Karpas-422 (cell line): ENCODE measurements around the gene FAM110A. TPM values are rescaled to one million over a fixed set of nuclear protein-coding genes. Genes with fewer than 3 reads are reported as not detected.
A peak's percentile ranks its signal among the peaks of the same experiment; 100 is the strongest.
"Not testable (repeated sequence)": the region's sequence is repeated elsewhere in the genome, so short reads cannot be mapped to it uniquely, and the experiment has no call there.

Experiments used
- DNase-seq: peaks from one replicate; pipeline ENCODE4 v3.0.0-alpha.2; 2015
- H2AFZ ChIP-seq: fragments of 200-600 bp; sonication (generic); 2 replicates; pipeline ENCODE4 v1.6.1; 2014; ENCODE audit warnings: antibody characterized with exemption, low read length, mixed read lengths
- H3K27ac ChIP-seq: fragments of 200-600 bp; sonication (generic); 2 replicates; pipeline ENCODE4 v1.5.1; 2014; ENCODE audit warnings: mild to moderate bottlenecking, low read length, moderate library complexity
- H3K27me3 ChIP-seq: fragments of 200-600 bp; sonication (generic); 2 replicates; pipeline ENCODE4 v1.6.1; 2014; ENCODE audit warnings: low read length, mixed read lengths
- H3K36me3 ChIP-seq: fragments of 200-600 bp; sonication (generic); 2 replicates; pipeline ENCODE4 v1.6.1; 2014; ENCODE audit warnings: low read length, mixed read lengths; ENCODE audit not compliant: insufficient read depth
- H3K4me1 ChIP-seq: fragments of 200-600 bp; sonication (generic); 2 replicates; pipeline ENCODE4 v1.6.1; 2014; ENCODE audit warnings: mild to moderate bottlenecking, low read length, mixed read lengths
- H3K4me2 ChIP-seq: fragments of 200-600 bp; sonication (generic); 2 replicates; pipeline ENCODE4 v1.6.1; 2014; ENCODE audit warnings: low read length, low read depth, mild to moderate bottlenecking; ENCODE audit not compliant: poor library complexity, severe bottlenecking
- H3K4me3 ChIP-seq: fragments of 200-600 bp; sonication (generic); 2 replicates; pipeline ENCODE4 v1.5.1; 2014; ENCODE audit warnings: mild to moderate bottlenecking, antibody characterized with exemption, low read length, mixed read lengths
- H3K79me2 ChIP-seq: fragments of 200-600 bp; sonication (generic); 2 replicates; pipeline ENCODE4 v1.6.1; 2014; ENCODE audit warnings: mild to moderate bottlenecking, low read length, mixed read lengths
- H3K9ac ChIP-seq: fragments of 200-600 bp; sonication (generic); 2 replicates; pipeline ENCODE4 v1.6.0; 2014; ENCODE audit warnings: low read length
- H3K9me2 ChIP-seq: fragments of 200-600 bp; sonication (generic), shearing (Covaris generic); replicated peaks from 2 replicates; pipeline ENCODE4 v1.6.0; 2014; ENCODE audit warnings: mild to moderate bottlenecking, low read length, moderate library complexity; ENCODE audit not compliant: insufficient read depth
- H3K9me3 ChIP-seq: fragments of 300-700, 200-600 bp; sonication (generic); 2 replicates; pipeline ENCODE4 v1.6.1; 2014; ENCODE audit warnings: low read length, mixed read lengths
- H4K20me1 ChIP-seq: fragments of 200-600 bp; sonication (generic); 2 replicates; pipeline ENCODE4 v1.6.1; 2014; ENCODE audit warnings: mild to moderate bottlenecking, antibody characterized with exemption, low read length, low read depth; ENCODE audit not compliant: insufficient read depth
- total RNA-seq: library from RNA; depleted of rRNA; stranded (reverse); fragments of >200 nt; shearing (Covaris generic); gene quantifications from 2 replicates; pipeline ENCODE4 v1.2.3, GENCODE V29; 2014; ENCODE audit warnings: low replicate concordance

The FAM110A gene
- total RNA-seq, 1 experiment from 2014 or later = 0.89 TPM

DNA sequence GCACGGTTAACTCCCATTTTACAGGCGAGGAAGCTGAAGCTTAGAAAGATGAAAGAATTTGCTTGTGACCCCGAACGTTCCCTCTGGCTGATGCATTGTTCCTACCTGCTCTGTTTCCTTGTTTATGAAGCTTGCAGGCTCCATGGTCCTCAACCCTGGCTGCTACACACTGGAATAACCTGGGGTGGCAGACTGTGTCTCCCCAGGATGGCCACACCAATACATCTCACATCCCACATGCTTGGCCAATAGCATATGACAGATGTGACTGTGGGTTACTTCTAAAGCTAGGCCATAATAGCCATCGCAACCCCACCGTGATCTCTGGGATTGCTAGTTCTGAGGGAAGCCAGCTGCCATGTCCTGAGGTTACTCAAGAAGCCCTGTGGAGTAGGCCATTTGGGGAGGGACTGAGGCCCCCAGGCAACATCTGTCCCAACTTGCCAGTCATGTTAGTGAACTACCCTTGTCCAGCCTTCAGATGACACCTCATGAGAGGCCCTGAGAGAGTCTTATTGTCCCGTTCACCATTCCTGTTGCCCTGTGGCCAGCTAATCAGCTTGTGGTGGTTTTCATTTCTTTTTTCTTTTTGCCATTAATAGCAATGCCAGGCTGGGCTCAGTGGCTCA is 6.7 kb upstream of the FAM110A start:
- no peak overlapping the region for H3K4me2 ChIP-seq
- H3K9me3 ChIP-seq = no peaks in the 10 kb centered on the region
- no peaks in the 10 kb centered on the region for H3K79me2 ChIP-seq
- no peaks in the 10 kb centered on the region for H3K36me3 ChIP-seq
- H2AFZ ChIP-seq = no peak overlapping the region
- H3K27ac ChIP-seq = no peak overlapping the region
- no peaks in the 10 kb centered on the region for H4K20me1 ChIP-seq
- no peaks in the 10 kb centered on the region for H3K27me3 ChIP-seq
- no peak overlapping the region for H3K9ac ChIP-seq
- H3K4me3 ChIP-seq = no peak overlapping the region
- peaks cover 7% of the 10 kb centered on the region for H3K4me1 ChIP-seq
- DNase-seq = no peak
- H3K9me2 ChIP-seq = no peaks in the 10 kb centered on the region

- not testable (repeated sequence) for H3K27me3 ChIP-seq, H3K4me3 ChIP-seq, H4K20me1 ChIP-seq, DNase-seq, H3K9ac ChIP-seq, H3K4me1 ChIP-seq, H3K9me3 ChIP-seq, H3K36me3 ChIP-seq, H3K4me2 ChIP-seq, H3K27ac ChIP-seq, H3K79me2 ChIP-seq, H2AFZ ChIP-seq, H3K9me2 ChIP-seq
Observed at GRCh38 chr20:827981-828380, 5.5 kb upstream of the FAM110A start.

DNA sequence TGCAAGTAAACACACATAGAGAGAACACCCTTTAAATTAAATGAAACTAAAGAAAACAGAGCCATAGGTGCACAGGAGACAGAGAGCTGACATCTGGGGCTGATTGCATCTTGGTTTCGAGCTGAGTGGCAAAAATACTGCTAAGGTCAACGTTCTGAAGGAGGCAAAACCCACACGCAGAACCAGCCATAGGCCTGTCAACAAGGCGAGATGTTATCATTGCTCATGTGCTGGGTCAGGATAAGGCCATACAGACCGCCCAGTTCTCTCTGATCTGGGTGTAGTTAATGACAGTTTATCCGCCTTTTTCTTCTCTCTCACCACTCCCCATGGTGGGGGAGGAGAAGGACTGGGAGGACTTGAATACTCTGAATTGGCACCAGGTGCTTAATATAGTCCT is 4.5 kb upstream of the FAM110A start:
- Histone ChIP-seq H3K36me3 (no peaks in the 10 kb centered on the region), H3K9me2 (no peaks in the 10 kb centered on the region), H3K79me2 (no peaks in the 10 kb centered on the region), H3K9ac (no peak overlapping the region), H3K27ac (no peak overlapping the region), H3K4me3 (no peak overlapping the region), H3K4me1 (peaks cover 9% of the 10 kb centered on the region), H4K20me1 (no peaks in the 10 kb centered on the region), H3K4me2 (no peak overlapping the region), H2AFZ (no peak overlapping the region), H3K27me3 (no peaks in the 10 kb centered on the region), H3K9me3 (no peaks in the 10 kb centered on the region)
- no peak for DNase-seq

- no peaks in the 10 kb centered on the region for H3K27me3 ChIP-seq
- no peaks in the 10 kb centered on the region for H3K36me3 ChIP-seq
- DNase-seq = no peak
- H3K4me3 ChIP-seq = no peak overlapping the region
- no peaks in the 10 kb centered on the region for H3K9me3 ChIP-seq
- H4K20me1 ChIP-seq = no peaks in the 10 kb centered on the region
- H2AFZ ChIP-seq = no peak overlapping the region
- peaks cover 14% of the 10 kb centered on the region for H3K4me1 ChIP-seq
- H3K4me2 ChIP-seq = no peak overlapping the region
- no peak overlapping the region for H3K9ac ChIP-seq
- H3K27ac ChIP-seq = no peak overlapping the region
- H3K9me2 ChIP-seq = no peaks in the 10 kb centered on the region
- H3K79me2 ChIP-seq = no peaks in the 10 kb centered on the region
Observed at GRCh38 chr20:829551-829950, 4.0 kb upstream of the FAM110A start.

DNA sequence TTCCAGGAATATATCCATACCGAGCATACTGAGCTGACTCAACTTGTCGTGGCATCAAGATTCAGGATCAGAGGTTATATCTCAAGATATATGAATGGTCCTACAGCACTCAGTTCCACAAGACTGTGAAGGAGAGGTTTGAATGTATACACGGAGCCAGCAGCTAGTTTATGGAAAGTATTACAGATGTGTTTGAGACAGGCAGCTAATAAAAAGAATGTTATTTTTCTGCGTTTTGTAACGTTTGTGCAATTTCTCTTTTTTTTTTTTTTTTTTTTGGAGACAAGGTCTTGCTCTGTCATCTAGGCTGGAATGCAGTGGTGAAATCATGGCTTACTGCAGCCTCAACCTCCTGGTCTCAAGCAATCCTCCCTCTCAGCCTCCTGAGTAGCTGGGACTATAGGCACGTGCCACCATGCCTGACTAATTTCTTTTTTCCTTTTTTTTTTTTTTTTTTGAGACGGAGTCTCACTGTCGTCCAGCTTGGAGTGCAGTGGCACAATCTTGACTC is 3.4 kb upstream of the FAM110A start:
- Histone ChIP-seq H3K9me3 (no peaks in the 10 kb centered on the region), H3K36me3 (no peaks in the 10 kb centered on the region), H3K4me3 (no peak overlapping the region), H3K4me1 (peaks cover 15% of the 10 kb centered on the region), H3K9me2 (no peaks in the 10 kb centered on the region), H4K20me1 (no peaks in the 10 kb centered on the region), H3K4me2 (no peak overlapping the region), H3K27me3 (no peaks in the 10 kb centered on the region), H2AFZ (no peak overlapping the region), H3K9ac (no peak overlapping the region), H3K27ac (no peak overlapping the region), H3K79me2 (no peaks in the 10 kb centered on the region)
- no peak for DNase-seq

DNA sequence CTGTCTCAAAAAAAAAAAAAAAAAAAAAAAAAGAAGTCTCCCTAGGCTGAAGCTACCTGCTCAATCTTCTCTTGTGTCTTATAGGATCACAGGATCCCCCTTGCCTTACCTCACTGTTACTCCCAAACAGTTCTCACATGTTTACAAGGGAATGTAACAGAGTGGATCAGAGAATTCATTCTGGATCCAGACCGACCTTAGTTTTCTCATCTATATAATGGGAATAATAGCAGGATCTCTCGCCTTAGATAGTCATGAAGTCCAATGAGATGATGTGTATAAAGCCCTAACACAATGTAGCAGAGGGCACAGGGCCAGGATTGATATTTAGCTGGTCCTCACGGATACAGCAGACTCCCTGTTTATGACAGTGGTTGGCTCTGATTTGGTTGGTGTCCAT is 2.3 kb upstream of the FAM110A start:
- no peak overlapping the region for H3K27ac ChIP-seq
- H3K27me3 ChIP-seq = 0 out of 2 replicates have a peak, but pooled peaks cover 2% of the 10 kb centered on the region
- H3K9me2 ChIP-seq = no peaks in the 10 kb centered on the region
- no peaks in the 10 kb centered on the region for H3K79me2 ChIP-seq
- DNase-seq = no peak
- no peak overlapping the region for H3K4me3 ChIP-seq
- no peak overlapping the region for H3K4me2 ChIP-seq
- H2AFZ ChIP-seq = no peak overlapping the region
- H4K20me1 ChIP-seq = no peaks in the 10 kb centered on the region
- H3K36me3 ChIP-seq = no peaks in the 10 kb centered on the region
- H3K4me1 ChIP-seq = peaks cover 22% of the 10 kb centered on the region
- no peaks in the 10 kb centered on the region for H3K9me3 ChIP-seq
- no peak overlapping the region for H3K9ac ChIP-seq

GRCh38 chr20:831956-832355 is 1.6 kb upstream of the FAM110A start:
- no peak overlapping the region for H3K4me2 ChIP-seq
- 0 out of 2 replicates have a peak, but pooled peaks cover 2% of the 10 kb centered on the region for H3K27me3 ChIP-seq
- no peaks in the 10 kb centered on the region for H3K79me2 ChIP-seq
- H3K36me3 ChIP-seq = no peaks in the 10 kb centered on the region
- H3K9me2 ChIP-seq = no peaks in the 10 kb centered on the region
- H3K4me3 ChIP-seq = no peak overlapping the region
- no peaks in the 10 kb centered on the region for H4K20me1 ChIP-seq
- peaks cover 22% of the 10 kb centered on the region for H3K4me1 ChIP-seq
- no peak for DNase-seq
- H2AFZ ChIP-seq = no peak overlapping the region
- no peak overlapping the region for H3K27ac ChIP-seq
- H3K9me3 ChIP-seq = no peaks in the 10 kb centered on the region
- no peak overlapping the region for H3K9ac ChIP-seq

DNA sequence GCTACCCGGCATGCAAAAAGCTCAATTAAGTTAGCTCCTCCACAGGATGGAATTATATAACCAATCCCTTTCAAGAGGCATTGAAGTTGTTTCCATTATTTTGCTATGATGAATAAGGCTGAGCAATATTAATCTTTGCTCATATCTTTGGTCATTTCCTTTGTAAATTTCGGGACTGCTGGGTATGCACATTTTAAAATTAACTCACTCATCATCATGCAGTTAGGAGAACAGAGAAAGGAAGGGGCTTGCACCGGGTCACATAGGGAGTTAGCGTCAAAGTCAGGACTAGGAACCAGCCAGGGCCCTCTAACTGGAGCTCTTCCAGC is 430 bp upstream of the FAM110A start:
- H3K4me3 ChIP-seq = peak overlapping the region; percentile 74
- H3K36me3 ChIP-seq = no peaks in the 10 kb centered on the region

More for the DNA sequence above, 430 bp upstream of the FAM110A start:
- H3K9me2 ChIP-seq = no peaks in the 10 kb centered on the region
- H3K4me2 ChIP-seq = peak overlapping the region; percentile 96
- peak overlapping the region; percentile 91 for H2AFZ ChIP-seq
- no peaks in the 10 kb centered on the region for H3K79me2 ChIP-seq
- peak overlapping the region; percentile 68 for H3K9ac ChIP-seq
- no peaks in the 10 kb centered on the region for H3K9me3 ChIP-seq
- 0 out of 2 replicates have a peak, but pooled peaks cover 2% of the 10 kb centered on the region for H3K27me3 ChIP-seq
- H3K4me1 ChIP-seq = peaks cover 22% of the 10 kb centered on the region
- no peaks in the 10 kb centered on the region for H4K20me1 ChIP-seq
- peak; percentile 41 for DNase-seq
- no peak overlapping the region for H3K27ac ChIP-seq
